IMR-90 (cell line): ENCODE data around the gene PRDM5.

Experiments used
- BHLHE40 ChIP-seq: fragments of 150-350 bp; IDR thresholded peaks from 2 replicates; pipeline ENCODE4 v1.6.1; 2016; ENCODE audit warnings: mild to moderate bottlenecking, low read depth, low read length
- CEBPB ChIP-seq: IDR thresholded peaks from 2 replicates; pipeline ENCODE4 v1.6.1; 2012; ENCODE audit warnings: low read depth, low read length, improper control_type of control experiment
- CTCF ChIP-seq: conservative IDR thresholded peaks from 2 replicates; pipeline ENCODE4 v1.5.1; 2012; ENCODE audit warnings: mild to moderate bottlenecking, low read depth, low read length, improper control_type of control experiment
- ELK1 ChIP-seq: fragments of 150-350 bp; IDR thresholded peaks from 2 replicates; pipeline ENCODE4 v1.6.1; 2016; ENCODE audit warnings: low read depth, mild to moderate bottlenecking, low read length, moderate library complexity, borderline replicate concordance
- MXI1 ChIP-seq: IDR thresholded peaks from 2 replicates; pipeline ENCODE4 v1.6.1; 2012; ENCODE audit warnings: low read depth, mild to moderate bottlenecking, low read length, moderate library complexity, borderline replicate concordance
- POLR2A ChIP-seq: IDR thresholded peaks from 2 replicates; pipeline ENCODE4 v1.6.1; 2012; ENCODE audit warnings: mild to moderate bottlenecking, low read depth, low read length
- RFX5 ChIP-seq: IDR thresholded peaks from 2 replicates; pipeline ENCODE4 v1.8.0; 2012; ENCODE audit warnings: low read depth, mild to moderate bottlenecking, low read length, moderate library complexity
- USF2 ChIP-seq: fragments of 150-350 bp; IDR thresholded peaks from 2 replicates; pipeline ENCODE4 v1.6.1; 2017; ENCODE audit warnings: mild to moderate bottlenecking, antibody characterized with exemption, low read length, low read depth

- TF ChIP-seq POLR2A: no peak
- no peak for TF ChIP-seq CTCF
- no peak for TF ChIP-seq MXI1
- TF ChIP-seq USF2: no peak
- no peak for TF ChIP-seq RFX5
- TF ChIP-seq CEBPB: no peak
- no peak for TF ChIP-seq BHLHE40
- no peak for TF ChIP-seq ELK1
Measured at GRCh38 chr4:120964596-120964995, 42.1 kb upstream of the PRDM5 start.
